Measurements from ENCODE around the gene PDE4DIP.
"Not testable (repeated sequence)": the region's sequence is repeated elsewhere in the genome, so short reads cannot be mapped to it uniquely, and the experiment has no call there.

PDE4DIP gene

GRCh38 chr1:148909219-148909826 lies 65.1 kb downstream of the PDE4DIP start:
- CTCF ChIA-PET; POLR2A ChIA-PET; DNase-seq (ENCODE audit: extremely low spot score): not testable (repeated sequence)

GRCh38 chr1:148911303-148911928 lies 67.2 kb downstream of the PDE4DIP start:
- POLR2A ChIA-PET; CTCF ChIA-PET; DNase-seq (ENCODE audit: extremely low spot score): not testable (repeated sequence)

- POLR2A ChIA-PET, CTCF ChIA-PET: not testable (repeated sequence)
Observed at GRCh38 chr1:148916222-148916621, 72.0 kb downstream of the PDE4DIP start.

GRCh38 chr1:148916695-148917348 lies 72.6 kb downstream of the PDE4DIP start:
- DNase-seq (ENCODE audit: extremely low spot score); POLR2A ChIA-PET; CTCF ChIA-PET: not testable (repeated sequence)

More at GRCh38 chr1:148916222-148916621, 72.0 kb downstream of the PDE4DIP start:
- DNase-seq (ENCODE audit: extremely low spot score), result not testable (repeated sequence)

GRCh38 chr1:148918836-148919447 lies 74.7 kb downstream of the PDE4DIP start:
- POLR2A ChIA-PET; CTCF ChIA-PET; DNase-seq (ENCODE audit: extremely low spot score): not testable (repeated sequence)

- DNase-seq (ENCODE audit: extremely low spot score); POLR2A ChIA-PET; CTCF ChIA-PET: not testable (repeated sequence)
Observed at GRCh38 chr1:148921047-148921446, 76.8 kb downstream of the PDE4DIP start.

- CTCF ChIA-PET; DNase-seq (ENCODE audit: extremely low spot score); POLR2A ChIA-PET: not testable (repeated sequence)
Observed at GRCh38 chr1:148923798-148924197, 79.6 kb downstream of the PDE4DIP start.

GRCh38 chr1:148927645-148928044 lies 83.4 kb downstream of the PDE4DIP start:
- POLR2A ChIA-PET; CTCF ChIA-PET; DNase-seq (ENCODE audit: extremely low spot score): not testable (repeated sequence)

GRCh38 chr1:148929253-148929652 lies 85.0 kb downstream of the PDE4DIP start:
- POLR2A ChIA-PET; CTCF ChIA-PET; DNase-seq (ENCODE audit: extremely low spot score): not testable (repeated sequence)

GRCh38 chr1:148935381-148936002 lies 91.3 kb downstream of the PDE4DIP start:
- CTCF ChIA-PET; POLR2A ChIA-PET; DNase-seq (ENCODE audit: extremely low spot score): not testable (repeated sequence)

- DNase-seq (ENCODE audit: extremely low spot score); POLR2A ChIA-PET; CTCF ChIA-PET: not testable (repeated sequence)
Observed at GRCh38 chr1:148942906-148943305, 98.7 kb downstream of the PDE4DIP start.

- DNase-seq (ENCODE audit: extremely low spot score); POLR2A ChIA-PET; CTCF ChIA-PET: not testable (repeated sequence)
Observed at GRCh38 chr1:148945130-148945529, 100.9 kb downstream of the PDE4DIP start.

- DNase-seq (ENCODE audit: extremely low spot score); POLR2A ChIA-PET; CTCF ChIA-PET: not testable (repeated sequence)
Observed at GRCh38 chr1:148948768-148949167, 104.5 kb downstream of the PDE4DIP start.

- DNase-seq (ENCODE audit: extremely low spot score); POLR2A ChIA-PET; CTCF ChIA-PET: not testable (repeated sequence)
Observed at GRCh38 chr1:148951336-148952227, 107.4 kb downstream of the PDE4DIP start.

GRCh38 chr1:148952253-148952937 lies 108.2 kb downstream of the PDE4DIP start:
- CTCF ChIA-PET; POLR2A ChIA-PET; DNase-seq (ENCODE audit: extremely low spot score): not testable (repeated sequence)

- CTCF ChIA-PET, POLR2A ChIA-PET: not testable (repeated sequence)
- peak; percentile 0 for DNase-seq (ENCODE audit: extremely low spot score)
Observed at GRCh38 chr1:148952938-148953616, 108.8 kb downstream of the PDE4DIP start.

- POLR2A ChIA-PET; CTCF ChIA-PET; DNase-seq (ENCODE audit: extremely low spot score): not testable (repeated sequence)
Observed at GRCh38 chr1:148953730-148954129, 109.5 kb downstream of the PDE4DIP start.
